HepG2 (cell line): ENCODE measurements around the gene CEACAM21. TPM values are rescaled to one million over a fixed set of nuclear protein-coding genes. Genes with fewer than 3 reads are reported as not detected.

Experiments used
- ATAC-seq: fragments of 200-7000 bp; cut with Tn5 transposase; 3 replicates; pipeline ENCODE4 v1.9.1; 2020; ENCODE audit warnings: mild to moderate bottlenecking, moderate library complexity
- BruUV-seq: library from RNA; stranded (reverse); fragments of 400-500 nt; replicated peaks from 2 replicates; lab custom pipeline; 2021; lab: Mats Ljungman, UMichigan
- CTCF ChIA-PET: fragments of 300-600 bp; formaldehyde crosslinking; extraction: SDS; loops from one replicate; lab custom pipeline; 2021; ENCODE audit warnings: low total read pairs, inconsistent platforms, low intra/inter-chr PET ratio; lab: Yijun Ruan, JAX
- POLR2A ChIA-PET: fragments of 350-600 bp; sonication (Branson Sonifier 250); formaldehyde crosslinking; loops from one replicate; lab custom pipeline; 2020; ENCODE audit warnings: antibody characterized with exemption, inconsistent platforms; lab: Yijun Ruan, JAX
- DNase-seq: peaks from one replicate; pipeline ENCODE4 v3.0.0-alpha.2; 2015; ENCODE audit warnings: low spot score
- FAIRE-seq: peaks from 3 replicates; lab custom pipeline; 2011; peaks lifted over from hg19 to GRCh38; lab: Jason Lieb, UNC
- H2AFZ ChIP-seq: one replicate; pipeline ENCODE4 v1.6.1; 2011; ENCODE audit warnings: low read length, inconsistent platforms
- H3K27ac ChIP-seq: fragments of 300-600 bp; 3 replicates; pipeline ENCODE4 v1.8.0; 2011; ENCODE audit warnings: mixed run types, mild to moderate bottlenecking, mixed read lengths, low read length, inconsistent platforms; ENCODE audit not compliant: insufficient read depth; ENCODE audit errors: extremely low read length
- H3K27me3 ChIP-seq, 2 experiments: fragments of 200-600 bp in 1 of 2; 2 replicates in 1 of 2; 3 replicates in 1 of 2; pipeline versions ENCODE4 v1.6.0 to v1.8.0; 2011; ENCODE audit warnings: low read length in 2 of 2, mild to moderate bottlenecking in 2 of 2, moderate library complexity in 2 of 2, inconsistent platforms in 1 of 2; ENCODE audit not compliant: insufficient read depth in 2 of 2, control insufficient read depth in 1 of 2
- H3K36me3 ChIP-seq, 2 experiments: fragments of 200-600 bp in 1 of 2; replicated peaks in 1 of 2; 2 replicates in 1 of 2; 3 replicates in 1 of 2; pipeline versions ENCODE4 v1.5.1 to v1.8.0; 2011; ENCODE audit warnings: low read length in 2 of 2, inconsistent platforms in 1 of 2; ENCODE audit not compliant: insufficient read depth in 2 of 2, control insufficient read depth in 1 of 2
- H3K4me1 ChIP-seq: 2 replicates; pipeline ENCODE4 v1.5.1; 2012; ENCODE audit warnings: low read length, inconsistent platforms; ENCODE audit not compliant: insufficient read depth
- H3K4me2 ChIP-seq: 2 replicates; pipeline ENCODE4 v1.6.0; 2011; ENCODE audit warnings: low read depth, low read length, inconsistent platforms
- H3K4me3 ChIP-seq, 3 experiments: fragments of 200-600 bp in 1 of 3; sonication (generic), shearing (Covaris generic) in 1 of 3; replicated peaks in 1 of 3; 2 replicates each; pipeline ENCODE4 v1.5.1; 2011 to 2016; ENCODE audit warnings: low read length in 3 of 3, inconsistent platforms in 2 of 3, low read depth in 2 of 3, mild to moderate bottlenecking in 2 of 3, control low read depth in 1 of 3, mixed read lengths in 1 of 3; ENCODE audit not compliant: insufficient read depth in 1 of 3
- H3K79me2 ChIP-seq: one replicate; pipeline ENCODE4 v1.6.1; 2011; ENCODE audit warnings: low read length, inconsistent platforms; ENCODE audit not compliant: insufficient read depth
- H3K9ac ChIP-seq: 2 replicates; pipeline ENCODE4 v1.6.0; 2011; ENCODE audit warnings: mild to moderate bottlenecking, low read depth, low read length, inconsistent platforms; ENCODE audit not compliant: insufficient read depth
- H3K9me3 ChIP-seq: 2 replicates; pipeline ENCODE4 v1.5.1; 2012; ENCODE audit warnings: mild to moderate bottlenecking, low read length
- H4K20me1 ChIP-seq: 2 replicates; pipeline ENCODE4 v1.6.0; 2011; ENCODE audit warnings: inconsistent platforms, mild to moderate bottlenecking, low read length, moderate library complexity; ENCODE audit not compliant: insufficient read depth
- BATF2 ChIP-seq: sonication (generic); formaldehyde crosslinking; IDR thresholded peaks from 2 replicates; pipeline ENCODE4 v1.8.0; 2022; ENCODE audit warnings: mild to moderate bottlenecking, missing genetic modification reagents, moderate library complexity
- FIP1L1 ChIP-seq: fragments of 200-400 bp; formaldehyde crosslinking; IDR thresholded peaks from 2 replicates; pipeline ENCODE4 v1.6.1; 2018; ENCODE audit warnings: low read depth, mild to moderate bottlenecking, low read length, moderate library complexity, borderline replicate concordance; ENCODE audit not compliant: insufficient read depth
- FOSL1 ChIP-seq: sonication (generic); formaldehyde crosslinking; IDR thresholded peaks from 2 replicates; pipeline ENCODE4 v1.9.0; 2021; ENCODE audit warnings: missing genetic modification reagents, borderline replicate concordance
- SMAD9 ChIP-seq: sonication (generic); formaldehyde crosslinking; IDR thresholded peaks from 2 replicates; pipeline ENCODE4 v1.5.1; 2020; ENCODE audit warnings: mild to moderate bottlenecking, missing genetic modification reagents
- THRA ChIP-seq: sonication (generic); formaldehyde crosslinking; IDR thresholded peaks from 2 replicates; pipeline ENCODE4 v1.4.0; 2020; ENCODE audit warnings: missing genetic modification reagents, borderline replicate concordance
- ZNF253 ChIP-seq: sonication (generic); formaldehyde crosslinking; IDR thresholded peaks from 2 replicates; pipeline ENCODE4 v1.8.0; 2022; ENCODE audit warnings: mild to moderate bottlenecking, missing genetic modification reagents, borderline replicate concordance
- ZNF281 ChIP-seq: sonication (generic); formaldehyde crosslinking; IDR thresholded peaks from 2 replicates; pipeline ENCODE4 v1.4.0; 2020; ENCODE audit warnings: missing genetic modification reagents, borderline replicate concordance
- whole genome bisulfite sequencing: methylation state at CpG from one replicate; pipeline ENCODE4 v1.1.6; 2017; ENCODE audit warnings: low lambda C conversion rate; 5-methylcytosine and 5-hydroxymethylcytosine counted together
- in situ Hi-C: cut with HindIII; loops from 2 replicates; pipeline ENCODE4 v1.10.0; 2017; ENCODE audit warnings: low pct_unique_long_range_greater_than_20kb; ENCODE audit not compliant: extremely low pct_ligation_motif_present
- intact Hi-C: fragments of 100-400 bp; cut with micrococcal nuclease; formaldehyde crosslinking; loops from one replicate; pipeline ENCODE4 v1.10.0; 2022; ENCODE audit not compliant: unreplicated experiment
- polyA plus RNA-seq, 8 experiments: library from polyadenylated mRNA; depleted of rRNA in 3 of 8; stranded (reverse) in 7 of 8; unstranded in 1 of 8; fragments of >200 nt; fragmentation: Illumina TruSeq in 4 of 8; extraction: Trizol in 4 of 8; gene quantifications; 2 replicates each; pipeline versions ENCODE4 v1.2.1 to v1.2.3, GENCODE V29; 2011 to 2016; ENCODE audit warnings: low read depth in 4 of 8, missing spikeins in 1 of 8, mixed read lengths in 1 of 8; ENCODE audit not compliant: insufficient read depth in 1 of 8
- total RNA-seq, 5 experiments: library from RNA; depleted of rRNA; stranded (reverse); fragments of >200 nt; fragmentation: Illumina TruSeq; extraction: Trizol; gene quantifications; 2 replicates each; pipeline ENCODE4 v1.2.3, GENCODE V29; 2016; ENCODE audit warnings: low read depth in 1 of 5
- TF ChIP-seq, protein P1 (sequence below): sonication (generic); formaldehyde crosslinking; IDR thresholded peaks from 2 replicates; pipeline ENCODE4 v1.4.0; 2020; ENCODE audit warnings: missing genetic modification reagents

CEACAM21 gene
- total and polyA plus RNA-seq, 2 of the 13 experiments (the other 11 are each of a cell fraction or from before 2014, with no cell fraction given) = 0.05 TPM; not detected in 1

- in situ Hi-C loops = no loop called here
- 2% methylated on average over 3 of the region's 3 CpGs for WGBS
- Histone ChIP-seq H3K36me3 (no peaks in the 10 kb centered on the region), H3K79me2 (no peaks in the 10 kb centered on the region), H2AFZ (no peak overlapping the region), H4K20me1 (no peaks in the 10 kb centered on the region), H3K4me1 (peaks cover 13% of the 10 kb centered on the region), H3K4me3 (no peak overlapping the region), H3K27ac (no peak overlapping the region)
- DNase-seq (no peak), FAIRE-seq (no peak)
- CTCF ChIA-PET = no interaction called here
- no TSS peak for BruUV-seq
- no peak for TF ChIP-seq SMAD9 (CRISPR knock-in tag)
- TF ChIP-seq FOSL1 (CRISPR knock-in tag) = no peak
- TF ChIP-seq ZNF253 (CRISPR knock-in tag) = no peak
- no peak for TF ChIP-seq BATF2
- TF ChIP-seq THRA (CRISPR knock-in tag) = no peak
- no peak for TF ChIP-seq FIP1L1
- TF ChIP-seq, protein P1, sequence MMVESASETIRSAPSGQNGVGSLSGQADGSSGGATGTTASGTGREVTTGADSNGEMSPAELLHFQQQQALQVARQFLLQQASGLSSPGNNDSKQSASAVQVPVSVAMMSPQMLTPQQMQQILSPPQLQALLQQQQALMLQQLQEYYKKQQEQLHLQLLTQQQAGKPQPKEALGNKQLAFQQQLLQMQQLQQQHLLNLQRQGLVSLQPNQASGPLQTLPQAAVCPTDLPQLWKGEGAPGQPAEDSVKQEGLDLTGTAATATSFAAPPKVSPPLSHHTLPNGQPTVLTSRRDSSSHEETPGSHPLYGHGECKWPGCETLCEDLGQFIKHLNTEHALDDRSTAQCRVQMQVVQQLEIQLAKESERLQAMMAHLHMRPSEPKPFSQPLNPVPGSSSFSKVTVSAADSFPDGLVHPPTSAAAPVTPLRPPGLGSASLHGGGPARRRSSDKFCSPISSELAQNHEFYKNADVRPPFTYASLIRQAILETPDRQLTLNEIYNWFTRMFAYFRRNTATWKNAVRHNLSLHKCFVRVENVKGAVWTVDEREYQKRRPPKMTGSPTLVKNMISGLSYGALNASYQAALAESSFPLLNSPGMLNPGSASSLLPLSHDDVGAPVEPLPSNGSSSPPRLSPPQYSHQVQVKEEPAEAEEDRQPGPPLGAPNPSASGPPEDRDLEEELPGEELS (CRISPR knock-in tag) = no peak
- no peak for TF ChIP-seq ZNF281
- TF ChIP-seq, all 625 proteins: peak for 0
- POLR2A ChIA-PET = no interaction called here
- intact Hi-C loops = no loop called here
- ATAC-seq = no peak
- Histone ChIP-seq H3K9ac (no peak overlapping the region), H3K4me2 (no peak overlapping the region), H3K9me3 (no peaks in the 10 kb centered on the region), H3K27me3 (peaks cover 3 to 23% of the 10 kb centered on the region in 2 experiments; a peak in 3 of 5 replicates)
These were observed 10.0 kb upstream of the CEACAM21 start for GRCh38 chr19:41566001-41566400.
